ENCODE measurements around the gene SAFB.

DNA sequence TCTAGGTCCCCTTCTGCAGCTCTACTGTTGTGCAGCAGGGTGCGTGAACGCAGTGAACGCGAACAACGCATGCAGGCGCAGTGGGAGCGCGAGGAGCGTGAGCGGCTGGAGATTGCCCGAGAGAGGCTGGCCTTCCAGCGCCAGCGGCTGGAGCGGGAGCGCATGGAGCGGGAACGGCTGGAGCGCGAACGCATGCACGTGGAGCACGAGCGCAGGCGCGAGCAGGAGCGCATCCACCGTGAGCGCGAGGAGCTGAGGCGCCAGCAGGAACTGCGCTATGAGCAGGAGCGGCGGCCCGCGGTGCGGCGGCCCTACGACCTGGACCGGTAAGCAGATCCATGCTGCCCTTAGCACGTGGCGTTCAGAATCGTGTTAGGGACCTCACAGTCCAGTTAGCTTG, 38.6 kb downstream of the SAFB start:
- TF ChIP-seq FOS (IDR thresholded peaks at IDR 0.05; ENCODE audit: low read depth, low read length) (no peak), POLR2A (IDR thresholded peaks at IDR 0.05; ENCODE audit: low read depth, low read length) (no peak), NFE2L2 (IDR thresholded peaks at IDR 0.05; ENCODE audit: low read depth, low read length) (no peak), RAD21 (IDR thresholded peaks at IDR 0.05; ENCODE audit: low read length) (no peak), MXI1 (IDR thresholded peaks at IDR 0.05; ENCODE audit: borderline replicate concordance, low read depth, low read length) (no peak), RFX5 (IDR thresholded peaks at IDR 0.05; ENCODE audit: low read depth, low read length) (no peak), MAFK (IDR thresholded peaks at IDR 0.05; ENCODE audit: low read depth, low read length) (no peak), CEBPB (IDR thresholded peaks at IDR 0.05; ENCODE audit: low read depth, low read length) (no peak), SMC3 (IDR thresholded peaks at IDR 0.05; ENCODE audit: low read depth, low read length) (no peak), MAZ (IDR thresholded peaks at IDR 0.05; ENCODE audit: borderline replicate concordance, low read depth, low read length) (no peak), RCOR1 (IDR thresholded peaks at IDR 0.05; ENCODE audit: insufficient replicate concordance, low read length) (no peak), BHLHE40 (IDR thresholded peaks at IDR 0.05; ENCODE audit: low read depth, low read length) (no peak), ELK1 (IDR thresholded peaks at IDR 0.05; ENCODE audit: borderline replicate concordance, low read depth, low read length) (no peak)
- TF ChIP-seq, protein P1, sequence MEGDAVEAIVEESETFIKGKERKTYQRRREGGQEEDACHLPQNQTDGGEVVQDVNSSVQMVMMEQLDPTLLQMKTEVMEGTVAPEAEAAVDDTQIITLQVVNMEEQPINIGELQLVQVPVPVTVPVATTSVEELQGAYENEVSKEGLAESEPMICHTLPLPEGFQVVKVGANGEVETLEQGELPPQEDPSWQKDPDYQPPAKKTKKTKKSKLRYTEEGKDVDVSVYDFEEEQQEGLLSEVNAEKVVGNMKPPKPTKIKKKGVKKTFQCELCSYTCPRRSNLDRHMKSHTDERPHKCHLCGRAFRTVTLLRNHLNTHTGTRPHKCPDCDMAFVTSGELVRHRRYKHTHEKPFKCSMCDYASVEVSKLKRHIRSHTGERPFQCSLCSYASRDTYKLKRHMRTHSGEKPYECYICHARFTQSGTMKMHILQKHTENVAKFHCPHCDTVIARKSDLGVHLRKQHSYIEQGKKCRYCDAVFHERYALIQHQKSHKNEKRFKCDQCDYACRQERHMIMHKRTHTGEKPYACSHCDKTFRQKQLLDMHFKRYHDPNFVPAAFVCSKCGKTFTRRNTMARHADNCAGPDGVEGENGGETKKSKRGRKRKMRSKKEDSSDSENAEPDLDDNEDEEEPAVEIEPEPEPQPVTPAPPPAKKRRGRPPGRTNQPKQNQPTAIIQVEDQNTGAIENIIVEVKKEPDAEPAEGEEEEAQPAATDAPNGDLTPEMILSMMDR (conservative IDR thresholded peaks at IDR 0.05; ENCODE audit: low read depth, low read length): no peak
